MM.1S (cell line): ENCODE measurements around the gene ZNF768.
"Not testable (repeated sequence)": the region's sequence is repeated elsewhere in the genome, so short reads cannot be mapped to it uniquely, and the experiment has no call there.

Source experiments
- DNase-seq: peaks from one replicate; pipeline ENCODE4 v3.0.0-alpha.2; 2015
- H2AFZ ChIP-seq: fragments of 300-600 bp; sonication (generic); 2 replicates; pipeline ENCODE4 v1.6.0; 2016; ENCODE audit warnings: antibody characterized with exemption, low read length
- H3F3A ChIP-seq: fragments of 300-600 bp; sonication (generic); 2 replicates; pipeline ENCODE4 v1.6.1; 2016; ENCODE audit warnings: mild to moderate bottlenecking, antibody characterized with exemption, low read length, moderate library complexity, mixed read lengths; ENCODE audit not compliant: insufficient read depth
- H3K27ac ChIP-seq: fragments of 300-600 bp; sonication (generic); 2 replicates; pipeline ENCODE4 v1.5.1; 2016; ENCODE audit warnings: mild to moderate bottlenecking, low read length
- H3K27me3 ChIP-seq: fragments of 300-600 bp; sonication (generic); replicated peaks from 2 replicates; pipeline ENCODE4 v1.6.0; 2016; ENCODE audit warnings: low read length; ENCODE audit not compliant: insufficient read depth
- H3K36me3 ChIP-seq: fragments of 300-600 bp; sonication (generic); replicated peaks from 2 replicates; pipeline ENCODE4 v1.6.1; 2016; ENCODE audit warnings: mild to moderate bottlenecking, low read length, mixed read lengths; ENCODE audit not compliant: insufficient read depth
- H3K4me1 ChIP-seq: fragments of 300-600 bp; sonication (generic); 2 replicates; pipeline ENCODE4 v1.6.1; 2016; ENCODE audit warnings: low read length, mixed read lengths
- H3K4me2 ChIP-seq: fragments of 300-600 bp; sonication (generic); 2 replicates; pipeline ENCODE4 v1.6.0; 2016; ENCODE audit warnings: low read depth, low read length
- H3K4me3 ChIP-seq: fragments of 300-600 bp; sonication (generic); 2 replicates; pipeline ENCODE4 v1.5.1; 2016; ENCODE audit warnings: low read length, mixed read lengths
- H3K79me2 ChIP-seq: fragments of 300-600 bp; sonication (generic); 2 replicates; pipeline ENCODE4 v1.6.1; 2016; ENCODE audit warnings: mixed run types, low read length, mixed read lengths
- H3K9ac ChIP-seq: fragments of 300-600 bp; sonication (generic); 2 replicates; pipeline ENCODE4 v1.6.1; 2016; ENCODE audit warnings: low read length, mixed read lengths
- H3K9me2 ChIP-seq: fragments of 300-600 bp; sonication (generic); replicated peaks from 2 replicates; pipeline ENCODE4 v1.6.1; 2016; ENCODE audit warnings: mild to moderate bottlenecking, low read length, mixed read lengths; ENCODE audit not compliant: insufficient read depth
- H3K9me3 ChIP-seq: fragments of 300-600 bp; sonication (generic); replicated peaks from 2 replicates; pipeline ENCODE4 v1.6.1; 2016; ENCODE audit warnings: mild to moderate bottlenecking, low read length, mixed read lengths; ENCODE audit not compliant: insufficient read depth
- H4K20me1 ChIP-seq: fragments of 300-600 bp; sonication (generic); 2 replicates; pipeline ENCODE4 v1.6.1; 2016; ENCODE audit warnings: mild to moderate bottlenecking, low read length, moderate library complexity, mixed read lengths; ENCODE audit not compliant: insufficient read depth
- EZH2 ChIP-seq: fragments of 300-600 bp; sonication (generic); optimal IDR thresholded peaks from 2 replicates; pipeline ENCODE3; 2017; ENCODE audit warnings: low read depth, mild to moderate bottlenecking, antibody characterized with exemption, low read length, mixed read lengths
- EZH2phosphoT487 ChIP-seq: fragments of 300-600 bp; sonication (generic); IDR thresholded peaks from 2 replicates; pipeline ENCODE4 v1.6.1; 2018; ENCODE audit warnings: antibody characterized with exemption, low read length
- TF ChIP-seq, protein P1 (sequence below): fragments of 300-600 bp; sonication (generic); IDR thresholded peaks from 2 replicates; pipeline ENCODE4 v1.5.1; 2016; ENCODE audit warnings: antibody characterized with exemption, low read length, mixed read lengths

ZNF768 gene

DNA sequence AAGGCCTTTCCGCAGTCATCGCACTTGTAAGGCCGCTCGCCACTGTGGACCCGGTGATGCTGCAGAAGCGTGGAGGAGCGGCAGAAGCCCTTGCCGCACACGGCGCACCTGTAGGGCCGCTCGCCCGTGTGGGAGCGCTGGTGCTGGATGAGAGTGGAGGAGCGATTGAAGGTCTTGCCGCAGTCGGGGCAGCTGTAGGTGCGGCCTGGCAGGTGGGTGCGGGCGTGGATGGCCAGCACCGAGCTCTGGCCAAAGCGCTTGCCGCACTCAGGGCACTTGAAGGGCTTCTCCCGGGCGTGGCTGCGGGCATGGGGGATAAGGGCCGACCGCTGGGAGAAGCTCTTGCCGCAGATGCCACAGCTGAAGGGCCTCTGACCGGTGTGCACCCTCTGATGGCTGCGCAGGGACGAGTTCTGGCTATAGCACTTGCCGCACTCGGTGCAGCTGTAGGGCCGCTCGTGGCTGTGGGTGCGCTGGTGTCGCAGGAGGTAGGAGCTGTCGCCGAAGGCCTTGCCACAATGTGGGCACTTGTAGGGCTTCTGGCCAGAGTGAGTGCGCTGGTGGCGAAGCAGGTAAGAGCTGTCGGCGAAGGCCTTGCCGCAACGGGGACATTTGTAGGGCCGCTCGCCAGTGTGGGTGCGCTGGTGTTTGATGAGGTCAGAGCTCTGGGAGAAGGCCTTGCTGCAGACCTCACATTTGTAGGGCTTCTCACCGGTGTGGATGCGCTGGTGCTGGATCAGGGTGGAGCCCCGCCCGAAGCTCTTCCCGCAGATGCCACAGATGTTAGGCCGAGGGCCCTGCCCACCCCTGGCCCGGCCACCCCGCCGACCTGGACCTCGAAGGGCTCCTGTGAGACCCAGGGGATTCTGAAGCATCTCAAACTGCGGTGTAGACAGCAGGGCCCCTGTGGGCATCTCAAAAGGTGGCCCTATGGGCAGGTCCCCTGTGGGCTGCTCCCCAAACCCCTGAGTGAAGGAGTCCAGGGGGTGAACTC is 1.5 kb downstream of the ZNF768 start:
- no peak for TF ChIP-seq EZH2phosphoT487
- TF ChIP-seq, protein P1, sequence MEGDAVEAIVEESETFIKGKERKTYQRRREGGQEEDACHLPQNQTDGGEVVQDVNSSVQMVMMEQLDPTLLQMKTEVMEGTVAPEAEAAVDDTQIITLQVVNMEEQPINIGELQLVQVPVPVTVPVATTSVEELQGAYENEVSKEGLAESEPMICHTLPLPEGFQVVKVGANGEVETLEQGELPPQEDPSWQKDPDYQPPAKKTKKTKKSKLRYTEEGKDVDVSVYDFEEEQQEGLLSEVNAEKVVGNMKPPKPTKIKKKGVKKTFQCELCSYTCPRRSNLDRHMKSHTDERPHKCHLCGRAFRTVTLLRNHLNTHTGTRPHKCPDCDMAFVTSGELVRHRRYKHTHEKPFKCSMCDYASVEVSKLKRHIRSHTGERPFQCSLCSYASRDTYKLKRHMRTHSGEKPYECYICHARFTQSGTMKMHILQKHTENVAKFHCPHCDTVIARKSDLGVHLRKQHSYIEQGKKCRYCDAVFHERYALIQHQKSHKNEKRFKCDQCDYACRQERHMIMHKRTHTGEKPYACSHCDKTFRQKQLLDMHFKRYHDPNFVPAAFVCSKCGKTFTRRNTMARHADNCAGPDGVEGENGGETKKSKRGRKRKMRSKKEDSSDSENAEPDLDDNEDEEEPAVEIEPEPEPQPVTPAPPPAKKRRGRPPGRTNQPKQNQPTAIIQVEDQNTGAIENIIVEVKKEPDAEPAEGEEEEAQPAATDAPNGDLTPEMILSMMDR: no peak
- no peak for TF ChIP-seq EZH2
- H3K36me3 ChIP-seq: no peaks in the 10 kb centered on the region
- no peaks in the 10 kb centered on the region for H3K9me3 ChIP-seq
- no peak overlapping the region for H3K27ac ChIP-seq
- H3K79me2 ChIP-seq: no peaks in the 10 kb centered on the region
- H3K4me2 ChIP-seq: no peak overlapping the region
- DNase-seq: no peak
- H3K4me1 ChIP-seq: peaks cover 16% of the 10 kb centered on the region
- H4K20me1 ChIP-seq: no peaks in the 10 kb centered on the region
- H2AFZ ChIP-seq: no peak overlapping the region
- peaks cover 16% of the 10 kb centered on the region for H3F3A ChIP-seq
- H3K9ac ChIP-seq: no peak overlapping the region
- no peak overlapping the region for H3K4me3 ChIP-seq
- H3K9me2 ChIP-seq: no peaks in the 10 kb centered on the region
- H3K27me3 ChIP-seq: no peaks in the 10 kb centered on the region

DNA sequence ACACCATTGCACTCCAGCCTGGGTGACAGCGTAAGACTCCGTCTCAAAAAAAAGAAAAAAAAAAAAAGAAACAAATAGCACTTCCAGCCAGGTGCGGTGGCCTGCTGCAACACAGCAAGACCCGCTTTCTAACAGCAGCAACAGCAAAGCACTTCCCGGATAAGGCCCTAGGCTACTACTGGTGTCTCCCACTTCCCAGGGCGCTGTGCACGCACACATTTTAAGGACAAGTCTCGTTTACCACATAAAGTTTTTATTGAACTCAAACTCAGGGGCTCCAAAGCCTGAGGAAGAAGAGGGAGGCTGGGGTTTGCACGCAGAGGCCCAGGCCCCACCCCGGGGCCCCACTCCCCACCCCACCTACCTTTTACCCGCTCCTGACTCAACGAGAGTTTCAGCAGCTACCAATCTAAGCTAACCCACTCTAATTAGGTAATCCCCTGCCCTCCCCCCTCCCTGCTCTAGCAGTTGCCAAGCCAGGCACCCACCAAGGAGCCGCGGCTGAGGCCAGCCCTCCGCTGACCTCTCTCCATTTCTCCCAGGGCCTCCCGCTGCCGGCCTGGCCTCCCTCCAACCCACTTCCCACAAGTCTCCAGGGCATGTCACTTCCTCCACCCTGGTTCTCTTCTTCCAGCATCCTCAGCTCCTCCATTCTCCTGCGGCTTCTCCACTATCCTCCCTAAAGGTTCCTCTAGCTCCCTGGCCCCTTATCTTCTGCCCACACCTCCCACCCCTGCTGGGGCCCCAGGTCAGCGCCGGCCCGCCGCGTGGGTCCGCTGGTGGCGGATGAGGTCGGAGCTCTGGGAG is 2.4 kb downstream of the ZNF768 start:
- Histone ChIP-seq H4K20me1 (no peaks in the 10 kb centered on the region), H2AFZ (no peak overlapping the region), H3F3A (peaks cover 16% of the 10 kb centered on the region), H3K4me1 (peaks cover 13% of the 10 kb centered on the region), H3K9ac (no peak overlapping the region), H3K4me2 (no peak overlapping the region), H3K27me3 (no peaks in the 10 kb centered on the region), H3K4me3 (no peak overlapping the region), H3K27ac (no peak overlapping the region), H3K9me3 (no peaks in the 10 kb centered on the region), H3K36me3 (no peaks in the 10 kb centered on the region), H3K79me2 (no peaks in the 10 kb centered on the region), H3K9me2 (no peaks in the 10 kb centered on the region)
- TF ChIP-seq EZH2phosphoT487 (no peak), EZH2 (no peak)
- TF ChIP-seq, protein P1: no peak
- no peak for DNase-seq

DNA sequence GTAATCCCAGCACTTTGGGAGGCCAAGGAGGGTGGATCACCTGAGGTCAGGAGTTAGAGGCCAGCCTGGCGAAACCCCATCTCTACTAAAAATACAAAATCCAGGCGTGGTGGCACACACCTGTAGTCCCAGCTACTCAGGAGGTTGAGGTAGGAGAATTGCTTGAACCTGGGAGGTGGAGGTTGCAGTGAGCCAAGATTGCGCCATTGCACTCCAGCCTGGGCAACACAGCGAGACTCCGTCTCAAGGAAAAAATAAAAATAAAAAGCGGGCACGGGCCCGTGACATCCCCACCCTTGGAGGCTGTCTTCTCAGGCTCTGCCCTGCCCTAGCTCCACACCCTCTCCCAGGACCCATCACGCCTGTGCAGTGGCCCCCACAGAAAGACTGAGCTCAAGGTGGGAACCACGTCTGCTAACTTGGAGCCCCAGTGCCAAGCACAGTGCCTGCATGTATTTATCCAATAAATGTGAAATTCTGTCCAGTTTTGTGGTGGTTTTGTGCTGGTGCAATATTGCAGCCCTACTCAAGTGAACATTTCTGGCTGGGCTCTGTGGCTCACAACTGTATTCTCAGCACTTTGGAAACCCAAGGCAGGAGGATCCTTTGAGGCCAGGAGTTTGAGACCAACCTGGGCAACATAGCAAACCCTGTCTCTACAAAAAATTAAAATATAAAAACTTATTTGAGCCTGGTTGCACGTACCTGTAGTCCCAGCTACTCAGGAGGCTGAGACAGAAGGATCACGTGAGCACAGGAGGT is 3.5 kb downstream of the ZNF768 start:
- H3K9ac ChIP-seq, H3K27me3 ChIP-seq, H3K9me3 ChIP-seq, H2AFZ ChIP-seq, DNase-seq, H4K20me1 ChIP-seq, H3K79me2 ChIP-seq, H3K9me2 ChIP-seq, H3K27ac ChIP-seq, H3K4me3 ChIP-seq, H3K4me2 ChIP-seq, H3K36me3 ChIP-seq, H3F3A ChIP-seq, H3K4me1 ChIP-seq: not testable (repeated sequence)
